T-helper 17 cell (primary cell): Measurements from ENCODE around the gene UTS2R. TPM values are rescaled to one million over a fixed set of nuclear protein-coding genes. Genes with fewer than 3 reads are reported as not detected.
A peak's percentile ranks its signal among the peaks of the same experiment; 100 is the strongest.

Experiments
- ATAC-seq: fragments of 150-1000 bp; cut with Tn5 transposase; 2 replicates; pipeline ENCODE4 v1.10.0; 2021; ENCODE audit warnings: mild to moderate bottlenecking, moderate library complexity
- DNase-seq, 3 donors: peaks; one replicate each; pipeline versions ENCODE4 v3.0.0 to v3.0.0-alpha.2; 2020 to 2021
- H3K9me3 ChIP-seq: one replicate; pipeline ENCODE4 v1.7.0; 2013; ENCODE audit warnings: low read length, mild to moderate bottlenecking; ENCODE audit not compliant: control insufficient read depth, poor library complexity, severe bottlenecking
- H3K27ac Mint-ChIP-seq: one replicate; pipeline ENCODE4 v1.8.0; 2022; ENCODE audit warnings: mild to moderate bottlenecking, moderate library complexity, mixed read lengths
- H3K27me3 Mint-ChIP-seq: one replicate; pipeline ENCODE4 v1.8.0; 2022; ENCODE audit warnings: mixed read lengths
- H3K36me3 Mint-ChIP-seq: one replicate; pipeline ENCODE4 v1.8.0; 2022; ENCODE audit warnings: low read depth, mixed read lengths
- H3K4me1 Mint-ChIP-seq: one replicate; pipeline ENCODE4 v1.8.0; 2022; ENCODE audit warnings: mild to moderate bottlenecking, mixed read lengths
- H3K4me3 Mint-ChIP-seq: one replicate; pipeline ENCODE4 v1.8.0; 2022; ENCODE audit warnings: mild to moderate bottlenecking, moderate library complexity, mixed read lengths
- total RNA-seq, 4 donors: library from RNA in 2 of 4; stranded (reverse) in 2 of 4; gene quantifications; one replicate each; pipeline ENCODE4 v1.2.3 and lab custom pipeline; 2022 to 2026

Gene UTS2R
- total RNA-seq, 2 donors from 2014 or later, result not detected

GRCh38 chr17:82424863-82425159 is 53.2 kb downstream of the UTS2R start:
- DNase-seq (no peak), ATAC-seq (no peak)
- H3K36me3 Mint-ChIP-seq, result peaks cover 7% of the 10 kb centered on the region
- H3K27me3 Mint-ChIP-seq, result no peaks in the 10 kb centered on the region
- H3K4me3 Mint-ChIP-seq, result no peak overlapping the region
- H3K4me1 Mint-ChIP-seq, result peaks cover 18% of the 10 kb centered on the region
- H3K27ac Mint-ChIP-seq, result peak overlapping the region; percentile 76
- H3K9me3 ChIP-seq, result no peaks in the 10 kb centered on the region

Other genes with a start within 250 kb of the UTS2R start
- gene CCDC57, start 158.9 kb upstream of the UTS2R start, total RNA-seq, result 10 to 100 TPM; 79.1 to 89.0 TPM
- gene SLC16A3, start 142.7 kb upstream of the UTS2R start, total RNA-seq, result 10 to 100 TPM; 47.2 to 56.2 TPM
- 100 to 1,000 TPM; 218 to 273 TPM for gene CSNK1D, start 98.1 kb upstream of the UTS2R start, total RNA-seq
- gene CD7, start 54.2 kb upstream of the UTS2R start, total RNA-seq, result 100 to 1,000 TPM; 119 to 122 TPM
- gene SECTM1, start 38.0 kb upstream of the UTS2R start, total RNA-seq, result 1 to 10 TPM; 4.4 to 6.0 TPM
- not detected for gene TEX19, start 12.5 kb upstream of the UTS2R start, total RNA-seq
- gene HEXD, start 46.6 kb downstream of the UTS2R start, total RNA-seq, result 10 to 100 TPM; 32.2 to 33.4 TPM
- gene OGFOD3, start 46.8 kb downstream of the UTS2R start, total RNA-seq, result 10 to 100 TPM; 15.8 to 16.5 TPM
- 100 to 1,000 TPM; 110 to 121 TPM for gene CYBC1, start 79.0 kb downstream of the UTS2R start, total RNA-seq
- gene NARF, start 87.0 kb downstream of the UTS2R start, total RNA-seq, result 10 to 100 TPM; 86.2 to 94.4 TPM
- 10 to 100 TPM; 41.5 to 42.7 TPM for gene FOXK2, start 148.0 kb downstream of the UTS2R start, total RNA-seq